Activated T-helper 1 cell treated with anti-CD3 and anti-CD28 coated beads, Interleukin-2, amount 50 U/mL, for 16 hours (primary cell): ENCODE data around the gene MALSU1.

Source experiments
- DNase-seq, 2 donors: peaks; one replicate each; pipeline ENCODE4 v3.0.0-alpha.2; 2020; ENCODE audit warnings: low read depth in 1 of 2, low spot score in 1 of 2

MALSU1 gene

GRCh38 chr7:23358152-23358674, 59.1 kb downstream of the MALSU1 start:
- DNase-seq: no peak
